Ureter (tissue), 1 donor: ENCODE results near the gene ANKRD2. TPM values are rescaled to one million over a fixed set of nuclear protein-coding genes. Genes with fewer than 3 reads are reported as not detected.
"Not testable (repeated sequence)": the region's sequence is repeated elsewhere in the genome, so short reads cannot be mapped to it uniquely, and the experiment has no call there.

Experiments used
- DNase-seq: peaks from one replicate; pipeline ENCODE4 v3.0.0-alpha.2; 2020; ENCODE audit warnings: low spot score
- total RNA-seq: library from RNA; stranded (reverse); gene quantifications from one replicate; pipeline ENCODE4 v1.2.4, GENCODE V29; 2023
- donor health status: DM: yes; HTN: yes; CAD: no.

ANKRD2 gene
- total RNA-seq, 1 donor from 2014 or later: 1.1 TPM

DNA sequence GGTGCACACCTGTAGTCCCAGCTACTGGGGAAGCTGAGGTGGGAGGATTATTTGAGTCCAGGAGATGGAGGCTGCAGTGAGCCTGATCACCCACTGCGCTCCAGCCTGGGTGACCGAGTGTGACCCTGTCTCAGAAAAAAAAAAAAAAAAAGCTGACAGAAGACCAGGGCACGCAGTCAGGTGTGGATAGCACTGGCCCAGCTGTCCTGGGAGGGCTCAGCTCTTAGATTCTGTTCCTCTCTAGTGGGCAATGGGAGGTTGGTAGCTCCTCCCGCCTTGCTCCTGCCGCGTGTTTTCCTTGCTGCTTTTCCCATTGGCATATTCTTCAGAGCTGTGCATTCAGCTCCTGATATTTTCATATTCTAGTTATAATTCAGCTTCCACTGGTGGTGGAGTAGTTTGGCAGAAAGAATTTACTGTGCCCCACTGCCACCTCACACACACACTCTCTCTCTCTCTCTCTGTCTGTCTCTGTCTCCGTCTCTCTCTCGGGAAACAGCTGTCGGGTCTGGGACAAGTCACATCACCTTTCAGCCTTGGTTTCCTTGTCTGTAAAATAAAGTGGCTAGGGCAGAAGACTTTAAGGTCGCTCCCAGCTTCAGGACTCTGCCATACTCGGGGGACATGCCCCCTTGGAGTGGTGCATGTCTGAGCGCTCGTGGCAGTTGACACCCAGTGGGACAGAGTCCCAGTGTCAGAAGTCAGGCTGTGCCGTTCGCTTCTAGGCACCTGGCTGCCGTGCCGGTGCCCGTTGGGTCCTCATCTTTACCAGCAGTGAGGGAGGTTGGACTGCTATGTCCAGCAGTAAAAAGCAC, 25.9 kb upstream of the ANKRD2 start:
- DNase-seq: no peak

DNA sequence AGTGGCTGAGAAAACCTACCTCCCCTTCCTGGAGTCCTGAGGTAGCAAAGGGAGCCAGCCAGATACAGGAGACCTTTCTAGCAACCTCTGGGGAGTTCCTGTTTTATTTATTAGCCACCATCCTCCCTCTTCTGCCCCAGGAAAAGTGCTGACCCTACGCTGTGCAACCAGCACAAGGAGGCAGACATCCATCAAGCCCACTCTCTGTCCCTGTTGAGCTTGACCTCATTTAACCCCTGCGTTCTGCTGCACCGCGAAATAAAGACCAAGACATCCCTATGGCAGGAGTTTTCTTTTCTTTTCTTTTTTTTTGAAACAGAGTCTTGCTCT, 25.3 kb upstream of the ANKRD2 start:
- DNase-seq: no peak

DNA sequence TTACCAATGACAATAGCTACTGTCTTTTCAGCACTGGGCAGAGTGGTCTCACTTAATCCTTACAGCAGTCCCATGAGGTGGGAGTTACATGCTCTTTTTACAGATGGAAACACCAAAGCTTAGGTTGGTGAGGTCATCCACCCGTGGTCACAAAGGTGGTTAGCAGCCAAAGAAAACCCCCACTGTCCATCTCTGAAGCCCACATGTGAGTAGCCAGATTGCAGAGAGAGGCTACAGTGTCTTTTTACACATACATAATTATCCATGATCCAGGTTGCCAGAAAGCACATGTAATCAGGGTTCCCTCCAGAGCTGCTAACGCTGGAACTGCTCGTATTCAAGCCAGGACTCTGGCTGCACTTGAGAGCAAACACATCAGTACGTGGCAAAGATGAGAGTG, 24.6 kb upstream of the ANKRD2 start:
- no peak for DNase-seq

DNA sequence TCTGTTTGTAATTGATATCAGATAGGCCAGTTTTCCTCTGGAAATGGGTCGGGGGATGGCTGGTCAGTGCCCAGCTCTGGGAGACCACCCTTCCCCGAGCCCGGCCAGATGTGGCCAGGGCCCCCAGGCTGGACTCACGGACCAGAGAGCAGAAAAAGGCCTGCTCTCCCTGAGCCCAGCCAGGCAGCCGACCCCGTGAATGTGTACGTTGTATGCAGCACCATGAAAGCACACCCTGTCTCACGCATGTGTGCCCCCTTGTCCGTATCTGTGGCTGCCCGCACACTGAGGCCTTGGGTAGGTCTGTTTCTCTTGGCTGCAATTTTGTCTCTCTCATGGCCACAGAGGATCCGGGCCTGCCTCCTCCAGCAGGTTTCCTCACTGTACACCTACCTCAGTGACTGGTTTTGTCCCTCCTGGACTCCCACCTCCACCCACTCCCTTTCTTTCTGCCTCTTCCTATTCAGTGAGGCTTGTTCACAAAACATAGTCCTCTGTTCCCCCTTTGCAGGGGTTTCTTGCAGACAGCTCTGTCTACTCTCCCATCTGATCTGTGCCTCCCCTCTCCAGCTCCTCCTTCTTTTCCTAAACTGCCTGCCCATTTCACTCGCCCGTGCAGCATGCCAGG, 23.6 kb upstream of the ANKRD2 start:
- DNase-seq: no peak

DNA sequence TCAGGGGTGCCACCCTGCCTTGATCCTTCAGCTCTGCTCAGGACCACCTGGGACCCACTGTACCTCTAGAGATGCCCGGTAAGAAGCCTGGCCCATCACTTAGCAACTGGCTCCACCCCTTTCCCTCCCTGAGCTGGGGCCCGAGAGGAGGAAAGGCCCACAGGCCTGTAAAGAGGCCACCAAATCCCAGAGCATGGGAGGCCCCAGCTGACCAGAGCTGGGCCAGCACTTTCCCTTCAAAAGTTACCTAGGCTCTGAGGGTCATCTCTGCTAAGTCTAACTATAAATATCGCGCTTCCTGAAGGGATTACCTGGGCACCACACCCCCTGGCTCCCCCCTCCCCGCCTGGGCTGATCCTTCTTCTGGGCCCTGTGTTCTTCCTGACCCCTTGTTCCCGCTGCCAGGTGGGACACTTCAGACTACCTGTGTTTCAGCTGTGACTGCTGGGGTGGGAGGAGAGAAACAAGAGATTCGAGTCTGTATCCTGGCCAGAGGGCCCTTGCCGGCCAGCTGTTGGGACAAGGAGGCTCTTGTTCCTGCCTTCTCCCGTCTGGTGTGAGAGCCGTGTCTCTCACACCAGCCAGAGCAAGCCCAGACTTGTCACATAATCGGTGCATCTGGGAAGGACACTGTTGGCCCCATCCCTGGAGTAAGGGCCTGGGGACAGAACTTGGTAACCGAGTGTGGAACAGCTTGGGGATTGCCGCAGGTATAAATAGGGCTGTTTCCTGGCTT, 22.8 kb upstream of the ANKRD2 start:
- DNase-seq: no peak

DNA sequence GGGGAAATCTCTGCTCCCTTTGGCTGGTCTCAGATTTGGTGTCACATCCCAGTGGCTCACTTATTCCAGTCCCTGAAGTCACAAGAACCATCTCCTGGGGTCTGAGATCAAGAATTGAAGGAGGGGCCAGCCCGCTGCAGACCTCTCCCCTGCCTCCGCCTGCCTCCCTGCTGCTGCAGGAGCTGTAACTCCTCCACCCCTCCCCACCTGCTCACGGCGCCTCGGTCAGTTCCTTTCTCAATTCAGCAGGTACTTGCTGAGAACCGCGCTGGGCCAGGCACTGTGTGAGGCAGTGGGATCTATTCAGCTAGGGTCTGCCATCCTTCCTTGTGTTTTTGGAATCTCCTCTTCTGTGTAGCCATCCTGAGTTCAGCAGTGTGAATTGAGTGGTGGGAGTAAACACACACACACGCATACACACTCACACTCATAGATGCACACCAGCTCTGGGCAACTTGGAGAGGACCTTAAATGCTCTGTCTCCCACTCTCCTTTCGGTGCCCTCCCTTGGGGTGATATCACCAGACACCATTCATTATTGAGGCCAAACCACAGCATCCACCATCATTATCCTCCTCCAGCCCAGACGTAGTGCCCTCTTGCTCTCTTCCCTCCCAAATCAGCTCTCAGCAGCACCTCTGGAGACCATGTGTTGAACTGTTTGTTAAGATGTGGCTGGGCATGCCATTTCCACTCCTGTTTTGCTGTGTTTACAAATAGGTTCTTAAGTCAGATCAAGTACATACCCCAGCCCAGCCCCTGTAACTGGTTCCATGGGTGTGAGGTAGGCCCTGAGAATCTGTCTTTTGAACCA, 22.0 kb upstream of the ANKRD2 start:
- DNase-seq: no peak

DNA sequence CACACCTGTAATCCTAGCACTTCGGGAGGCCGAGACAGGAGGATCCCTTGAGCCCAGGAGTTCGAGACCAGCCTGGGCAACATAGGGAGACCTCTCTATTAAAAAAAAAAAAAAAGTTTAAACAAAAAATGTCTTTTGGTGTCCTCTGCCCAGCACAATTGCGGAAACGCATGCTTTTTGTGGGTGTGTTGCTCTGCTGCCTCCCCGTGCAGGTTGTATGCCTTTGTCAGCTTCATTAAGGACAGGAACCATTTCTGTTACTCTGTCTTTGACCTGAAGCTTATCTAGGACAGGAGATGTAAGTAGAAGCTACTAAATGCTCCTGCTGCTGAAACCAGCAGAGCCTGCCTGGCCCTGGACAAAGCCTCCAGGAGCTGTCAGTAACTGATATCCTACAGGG, 21.3 kb upstream of the ANKRD2 start:
- no peak for DNase-seq

DNA sequence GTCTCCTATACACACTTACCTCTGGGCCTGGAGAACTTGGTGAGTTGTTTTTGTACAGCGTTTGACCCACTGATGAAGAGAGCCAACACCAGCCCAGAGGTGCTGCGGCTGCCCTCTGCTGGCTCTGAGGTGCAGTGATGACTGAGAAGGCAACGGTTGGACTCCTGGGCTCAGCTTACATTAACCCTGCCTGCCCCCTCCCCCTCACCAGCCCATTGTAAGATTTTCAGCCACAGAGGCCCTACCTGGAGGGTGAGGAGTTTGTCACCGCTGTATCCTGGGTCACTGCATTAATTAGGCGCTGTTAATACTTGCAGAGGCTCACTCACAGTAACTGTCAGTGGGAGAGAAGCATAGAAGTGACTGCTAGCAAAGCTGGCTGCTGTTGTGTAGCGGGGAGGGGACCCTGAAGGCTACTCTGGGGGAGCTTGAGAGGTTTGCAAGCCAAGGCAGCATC, 19.0 kb upstream of the ANKRD2 start:
- no peak for DNase-seq

DNA sequence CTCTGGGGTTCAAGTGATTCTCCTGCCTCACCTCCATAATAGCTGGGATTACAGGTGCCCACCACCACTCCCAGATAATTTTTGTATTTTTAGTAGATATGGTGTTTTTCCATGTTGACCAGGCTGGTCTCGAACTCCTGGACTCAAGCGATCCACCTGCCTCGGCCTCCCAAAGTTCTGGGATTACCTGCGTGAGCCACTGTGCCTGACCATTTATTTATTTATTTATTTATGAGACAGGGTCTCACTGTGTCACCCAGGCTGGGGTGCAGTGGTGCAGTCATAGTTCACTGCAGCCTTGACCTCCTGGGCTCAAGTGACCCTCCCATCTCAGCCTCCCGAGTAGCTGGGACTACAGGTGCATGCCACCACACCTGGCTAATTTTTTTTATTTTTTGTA, 18.2 kb upstream of the ANKRD2 start:
- not testable (repeated sequence) for DNase-seq

DNA sequence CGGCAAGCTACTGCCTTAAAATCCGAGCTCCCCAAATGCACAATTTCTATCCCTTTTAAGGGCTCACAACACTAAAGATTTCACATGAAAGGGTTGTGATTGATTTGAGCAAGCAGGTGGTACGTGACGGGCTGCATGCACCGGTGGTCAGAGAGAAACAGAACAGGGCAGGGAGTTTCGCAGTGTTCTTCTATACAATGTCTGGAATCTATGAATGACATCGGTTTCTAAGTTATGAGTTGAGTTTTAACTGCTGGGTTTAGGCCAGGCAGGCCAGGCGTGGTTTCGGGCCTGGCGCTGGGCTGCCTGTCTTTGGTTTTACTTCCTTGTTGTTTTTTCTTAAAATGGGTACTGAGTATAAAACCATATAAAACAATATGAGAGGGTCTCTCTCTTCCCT, 17.0 kb upstream of the ANKRD2 start:
- DNase-seq: not testable (repeated sequence)

DNA sequence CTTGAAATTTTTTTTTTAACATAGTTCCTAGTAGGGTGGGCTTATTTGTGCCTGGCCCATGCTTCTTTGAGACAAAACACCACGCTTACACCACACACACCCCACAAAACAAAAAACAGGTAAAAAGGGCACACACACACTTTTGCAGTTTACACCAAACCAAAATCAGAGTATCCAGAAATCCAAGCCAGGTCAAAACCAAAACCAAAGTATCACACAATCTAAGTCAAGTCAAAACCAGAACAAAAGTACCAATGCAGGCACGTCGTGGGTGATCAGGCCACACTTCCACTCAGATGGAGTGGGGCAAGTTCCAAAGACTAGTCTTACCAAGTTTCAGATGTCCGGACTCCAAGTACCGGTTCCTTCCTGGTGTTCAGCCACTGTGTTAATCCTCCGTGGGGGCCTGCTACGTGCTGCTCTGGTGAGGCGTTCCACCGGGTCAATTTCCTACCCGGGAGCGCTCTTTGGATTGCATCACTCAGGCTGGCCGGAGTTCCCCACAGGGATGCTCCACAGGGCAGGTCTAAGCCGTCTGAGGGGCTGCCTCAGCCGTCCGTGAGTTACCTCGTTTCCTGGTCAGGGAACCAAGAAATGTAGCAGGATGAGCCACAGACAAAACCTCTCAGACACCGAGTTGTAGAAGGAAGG, 11.7 kb upstream of the ANKRD2 start:
- not testable (repeated sequence) for DNase-seq

DNA sequence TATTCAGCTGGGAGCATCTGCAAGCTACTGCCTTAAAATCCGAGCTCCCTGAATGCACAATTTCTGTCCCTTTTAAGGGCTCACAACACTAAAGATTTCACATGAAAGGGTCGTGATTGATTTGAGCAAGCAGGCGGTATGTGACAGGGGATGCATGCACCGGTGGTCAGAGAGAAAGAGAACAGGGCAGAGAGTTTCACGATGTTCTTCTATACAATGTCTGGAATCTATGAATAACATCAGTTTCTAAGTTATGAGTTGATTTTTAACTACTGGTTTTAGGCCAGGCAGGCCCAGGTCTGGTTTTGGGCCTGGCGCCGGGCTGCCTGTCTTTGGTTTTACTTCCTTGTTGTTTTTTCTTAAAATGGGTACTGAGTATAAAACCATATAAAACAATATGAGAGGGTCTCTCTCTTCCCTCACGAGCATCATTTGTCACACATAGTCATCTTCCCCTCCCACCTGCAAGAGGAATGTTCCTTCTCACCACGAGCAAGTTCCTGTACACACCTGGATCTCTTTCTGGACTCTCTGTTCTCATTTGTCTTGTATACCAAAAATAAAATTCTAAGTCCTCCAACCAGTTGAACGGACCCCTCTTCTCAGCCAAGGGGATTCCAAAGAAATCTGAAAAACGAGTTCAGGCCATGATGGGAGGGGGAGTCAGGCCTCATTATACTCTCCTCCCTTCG, 11.0 kb upstream of the ANKRD2 start:
- DNase-seq: not testable (repeated sequence)

DNA sequence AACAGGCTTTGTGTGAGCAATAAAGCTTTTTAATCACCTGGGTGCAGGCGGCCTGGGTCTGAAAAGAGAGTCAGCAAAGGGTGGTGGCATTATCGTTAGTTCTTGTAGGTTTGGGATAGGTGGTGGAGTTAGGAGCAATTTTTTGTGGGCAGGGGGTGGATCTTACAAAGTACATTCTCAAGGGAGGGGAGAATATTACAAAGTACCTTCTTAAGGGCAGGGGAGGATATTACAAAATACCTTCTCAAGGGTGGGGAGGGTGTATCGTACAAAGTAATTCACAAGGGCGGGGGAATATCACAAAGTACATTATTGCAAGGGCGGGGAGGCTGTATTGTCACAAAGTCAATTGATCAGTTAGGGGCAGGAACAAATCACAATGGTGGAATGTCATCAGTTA, 10.2 kb upstream of the ANKRD2 start:
- DNase-seq: not testable (repeated sequence)

DNA sequence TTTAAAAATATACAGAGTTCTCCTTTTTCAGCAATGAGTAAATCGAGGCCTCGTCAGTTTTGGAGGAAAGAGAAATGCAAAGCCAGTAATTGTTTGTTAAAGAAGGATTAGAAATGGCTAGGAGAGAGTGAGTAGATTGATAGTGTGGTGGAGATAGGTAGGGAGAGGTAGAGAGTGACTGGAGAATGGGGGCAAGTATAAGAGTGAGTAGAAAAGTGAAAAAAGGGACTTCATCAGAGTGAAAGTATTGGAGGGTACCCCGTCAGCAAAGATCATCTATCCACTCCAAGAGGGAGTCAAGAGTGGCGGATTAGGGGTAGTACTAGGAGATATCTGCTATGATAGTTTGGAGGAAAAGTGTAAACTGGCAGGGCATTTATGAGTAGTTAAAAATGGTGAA, 9.2 kb upstream of the ANKRD2 start:
- DNase-seq: no peak

DNA sequence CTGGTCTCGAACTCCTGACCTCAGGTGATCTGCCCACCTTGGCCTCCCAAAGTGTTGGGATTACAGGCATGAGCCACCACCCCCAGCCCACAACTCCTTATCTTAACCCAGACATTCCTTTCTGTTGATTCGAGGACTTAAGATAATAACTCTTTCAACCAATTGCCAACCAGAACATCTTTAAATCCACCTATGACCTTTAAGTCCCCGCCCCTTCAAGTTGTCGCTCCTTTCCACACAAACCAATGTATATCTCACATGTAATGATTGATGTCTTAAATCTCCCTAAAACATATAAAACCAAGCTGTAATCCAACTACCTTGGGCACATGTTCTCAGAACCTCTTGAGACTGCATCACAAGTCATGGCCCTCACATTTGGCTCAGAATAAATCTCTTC, 7.8 kb upstream of the ANKRD2 start:
- no peak for DNase-seq

DNA sequence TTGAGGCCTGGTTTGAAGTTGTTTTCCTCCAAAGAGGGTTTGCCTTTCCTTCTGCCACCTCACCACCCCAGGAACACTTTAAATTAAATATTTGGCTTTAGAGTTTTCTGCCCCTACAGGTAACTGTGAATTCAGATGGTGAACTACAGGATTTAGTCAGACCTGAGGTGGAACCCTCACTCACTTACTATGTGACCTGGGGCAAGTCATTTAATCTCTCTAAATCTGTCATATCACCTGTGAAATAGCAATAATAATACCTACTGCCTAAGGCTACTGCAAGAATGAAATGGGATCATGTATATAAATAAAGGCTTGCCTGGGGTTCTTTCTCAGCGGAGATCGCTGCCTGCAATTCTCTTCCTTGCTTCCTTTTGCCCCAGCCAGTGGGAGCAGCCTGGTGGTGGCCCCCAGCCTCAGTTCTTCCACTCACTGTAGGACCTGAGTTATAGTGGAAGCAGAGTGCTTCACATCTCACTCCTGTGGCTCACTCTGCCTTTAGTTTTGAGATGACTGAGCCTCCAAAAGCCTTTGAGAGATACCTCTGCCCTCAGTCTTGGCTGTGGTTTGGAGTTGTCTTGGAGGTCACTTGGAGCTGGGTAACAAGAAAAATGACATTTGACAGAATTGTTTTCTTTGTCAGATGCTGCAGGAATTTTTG, 6.1 kb upstream of the ANKRD2 start:
- DNase-seq: no peak

DNA sequence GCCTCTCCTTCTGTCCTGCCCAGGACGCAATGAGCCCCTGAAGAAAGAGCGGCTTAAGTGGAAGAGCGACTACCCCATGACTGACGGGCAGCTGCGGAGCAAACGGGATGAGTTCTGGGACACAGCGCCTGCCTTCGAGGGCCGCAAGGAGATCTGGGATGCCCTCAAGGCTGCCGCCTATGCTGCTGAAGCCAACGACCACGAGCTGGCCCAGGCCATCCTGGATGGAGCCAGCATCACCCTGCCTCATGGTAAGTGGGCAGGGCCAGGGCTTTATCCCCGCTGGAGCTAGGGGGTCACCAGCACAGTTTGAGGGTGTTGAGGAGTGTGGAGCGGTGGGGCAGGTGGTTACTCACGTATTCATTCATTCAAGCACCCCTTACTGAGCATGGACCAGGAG, 4.7 kb upstream of the ANKRD2 start:
- no peak for DNase-seq

DNA sequence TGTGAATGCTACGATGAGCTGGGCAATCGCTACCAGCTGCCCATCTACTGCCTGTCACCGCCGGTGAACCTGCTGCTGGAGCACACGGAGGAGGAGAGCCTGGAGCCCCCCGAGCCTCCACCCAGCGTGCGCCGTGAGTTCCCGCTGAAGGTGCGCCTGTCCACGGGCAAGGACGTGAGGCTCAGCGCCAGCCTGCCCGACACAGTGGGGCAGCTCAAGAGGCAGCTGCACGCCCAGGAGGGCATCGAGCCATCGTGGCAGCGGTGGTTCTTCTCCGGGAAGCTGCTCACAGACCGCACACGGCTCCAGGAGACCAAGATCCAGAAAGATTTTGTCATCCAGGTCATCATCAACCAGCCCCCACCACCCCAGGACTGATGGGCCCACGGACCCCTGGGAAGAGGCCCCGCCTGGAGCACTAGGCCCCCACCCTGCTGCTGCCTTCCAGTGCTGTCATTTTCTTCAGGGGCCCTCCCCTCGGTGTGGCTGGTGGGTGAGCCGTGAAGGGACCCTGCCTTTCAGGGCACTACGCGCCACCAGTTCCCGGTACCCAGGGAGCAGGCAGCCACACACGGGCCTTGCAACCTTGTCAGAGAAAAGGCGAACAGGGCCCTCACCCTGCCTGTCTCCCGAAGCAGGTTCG, 2.3 kb upstream of the ANKRD2 start:
- DNase-seq: no peak

DNA sequence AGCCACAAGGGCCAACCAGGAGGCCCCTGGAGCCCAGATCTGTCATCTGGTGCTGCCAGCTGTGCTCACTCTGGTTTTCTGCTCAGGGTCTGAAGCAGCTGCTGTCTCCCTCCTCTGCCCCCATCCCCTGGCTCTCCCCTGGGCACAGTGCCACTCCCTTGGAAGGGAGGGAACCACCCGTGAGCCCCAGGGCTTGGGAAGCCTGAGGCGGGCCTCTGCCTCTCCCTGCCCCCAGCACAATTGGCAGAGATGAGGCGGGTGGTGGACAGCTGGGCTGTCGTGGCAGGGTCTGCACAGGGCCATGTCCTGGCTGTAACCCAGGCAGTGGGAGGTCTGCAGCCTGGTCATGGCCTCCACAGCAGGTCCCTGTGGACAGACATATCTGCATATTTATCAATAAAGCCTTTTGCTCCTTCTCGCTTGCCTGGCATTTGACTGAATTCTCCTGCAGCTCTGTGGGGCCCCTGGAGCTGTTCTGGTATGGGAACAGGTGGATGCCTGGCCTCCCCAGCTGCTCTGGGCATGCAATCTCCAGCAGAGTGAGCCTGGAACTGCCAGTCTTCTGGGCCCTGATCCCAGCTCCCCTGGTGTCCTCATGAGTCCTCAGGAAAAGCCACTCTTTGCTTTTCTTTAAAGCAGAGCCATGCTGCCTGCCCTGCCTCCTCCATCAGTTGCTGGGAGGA, 1.6 kb upstream of the ANKRD2 start:
- no peak for DNase-seq
